ENCODE measurements around the gene PIF1.
"Not testable (repeated sequence)": the region's sequence is repeated elsewhere in the genome, so short reads cannot be mapped to it uniquely, and the experiment has no call there.

Gene PIF1

DNA sequence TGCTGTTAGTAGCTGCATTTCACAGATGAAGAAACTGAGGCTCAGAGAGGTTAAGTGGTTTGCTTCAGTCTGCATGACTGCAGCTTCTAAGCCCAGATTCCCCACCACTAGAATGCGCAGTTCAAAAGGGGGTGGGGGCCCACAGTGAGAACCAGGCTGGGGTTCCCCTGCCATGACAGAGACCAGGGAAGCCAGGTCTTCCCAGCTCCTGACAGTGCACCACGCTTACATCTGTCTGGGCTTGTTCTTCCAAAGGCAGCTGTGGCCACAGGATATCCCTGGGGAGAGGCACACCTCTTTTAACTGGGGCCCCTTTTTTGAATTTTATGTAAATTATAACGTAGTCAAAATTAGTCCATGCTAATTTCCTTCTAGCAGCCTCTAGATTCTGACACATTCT lies 21.6 kb upstream of the PIF1 start:
- DNase-seq = peak; percentile 91

DNA sequence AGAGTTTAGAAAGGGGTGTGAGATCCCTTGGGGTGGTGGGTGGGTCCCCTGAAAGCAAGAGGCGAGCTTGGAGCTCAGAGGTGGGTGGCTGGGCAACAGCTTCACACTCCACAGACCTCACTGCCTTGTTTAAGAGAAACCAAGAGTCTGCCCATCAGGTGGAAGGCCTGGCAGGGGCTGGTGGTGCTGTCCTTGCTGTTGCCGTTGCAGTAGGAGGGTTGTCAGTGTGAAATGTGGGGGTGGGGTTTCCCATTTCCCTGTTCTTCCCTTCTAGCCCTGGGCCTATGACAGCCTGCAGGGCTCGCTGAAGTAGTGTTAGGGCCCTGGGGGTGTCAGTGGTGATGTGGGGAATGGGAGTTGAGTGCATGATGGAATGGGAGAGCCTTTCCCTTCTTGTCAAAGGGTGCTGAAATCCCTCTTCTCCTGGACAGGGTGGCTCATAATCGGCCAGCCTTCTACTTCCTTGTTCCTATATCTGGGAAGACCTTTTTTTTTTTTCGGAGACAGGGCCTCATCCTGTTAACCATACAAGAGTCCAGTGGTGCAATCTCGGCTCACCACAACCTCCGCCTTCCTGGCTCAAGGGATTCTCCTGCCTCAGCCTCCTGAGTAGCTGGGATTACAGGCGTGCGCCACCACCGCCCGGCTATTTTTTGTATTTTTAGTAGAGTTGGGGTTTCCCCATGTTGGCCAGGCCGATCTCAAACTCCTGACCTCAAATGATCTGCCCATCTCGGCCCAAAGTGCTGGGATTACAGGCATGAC lies 20.6 kb upstream of the PIF1 start:
- DNase-seq = no peak

DNA sequence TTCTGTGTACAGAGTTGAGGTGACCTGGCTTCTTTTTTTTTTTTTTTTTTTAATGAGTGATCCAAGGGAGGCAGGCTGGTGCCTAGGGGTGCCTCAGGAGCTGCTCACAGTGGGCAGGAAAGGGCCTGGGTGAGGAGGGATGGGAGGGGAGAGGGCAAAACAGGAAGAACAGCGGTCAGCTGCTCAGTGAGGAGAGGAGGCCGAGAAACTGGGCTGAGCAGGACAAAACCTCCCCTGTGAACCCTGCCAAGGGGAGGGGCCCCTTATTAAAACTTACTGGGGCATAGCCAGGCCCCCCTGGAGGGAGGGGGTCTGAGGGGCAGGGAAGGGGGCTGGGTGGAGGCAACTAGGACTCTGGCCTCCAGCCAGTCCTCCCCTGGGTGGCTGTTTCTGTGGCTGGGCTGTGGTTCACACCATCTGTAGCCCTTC lies 19.8 kb upstream of the PIF1 start:
- no peak for DNase-seq

DNA sequence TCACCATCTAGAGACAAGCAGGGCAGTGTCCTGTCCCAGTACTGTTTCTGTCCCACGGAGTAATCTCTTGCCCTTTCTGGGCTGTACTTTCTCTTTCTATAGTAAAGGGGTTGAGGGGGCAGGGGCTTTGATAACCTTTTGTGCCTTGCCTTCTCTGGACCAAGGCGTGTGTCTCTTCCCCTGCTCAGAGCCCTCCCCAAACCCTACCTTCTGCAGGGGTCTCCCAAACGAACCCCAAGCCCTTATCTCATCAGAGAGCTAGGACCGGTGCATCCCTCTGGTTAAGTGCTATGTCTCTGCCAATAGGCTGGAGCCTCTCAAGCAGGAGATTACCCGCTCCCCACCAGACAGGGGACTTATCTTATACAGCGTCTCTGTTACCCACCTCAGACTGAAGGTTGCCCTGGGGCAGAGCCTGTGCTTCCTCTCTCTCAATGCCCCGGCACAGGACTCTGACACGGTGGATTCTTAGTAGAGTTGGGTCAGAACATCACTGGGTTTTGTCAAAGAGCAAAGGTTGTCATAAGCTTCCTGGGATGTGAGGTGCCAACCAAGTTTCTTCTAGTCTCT lies 19.2 kb upstream of the PIF1 start:
- DNase-seq = no peak

DNA sequence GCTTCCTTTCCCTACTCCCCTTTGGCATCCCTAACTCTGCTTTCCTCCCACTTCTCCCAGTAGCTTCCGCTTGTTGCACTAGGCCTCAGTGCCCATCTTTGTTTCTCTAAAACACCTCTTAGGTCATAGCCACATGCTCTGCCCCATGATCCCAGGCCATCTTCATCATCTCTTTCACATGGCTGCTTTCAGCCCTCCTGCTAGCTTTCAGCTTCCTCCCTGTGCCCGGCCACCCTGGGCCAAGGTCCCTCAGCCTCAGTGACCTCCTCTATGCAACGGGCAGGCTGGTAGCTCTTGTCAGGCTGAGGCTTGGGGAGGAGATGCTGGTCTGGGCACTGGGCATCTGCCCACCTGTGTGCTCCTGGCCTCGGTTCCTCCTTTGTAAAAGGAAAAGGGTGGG lies 18.5 kb upstream of the PIF1 start:
- no peak for DNase-seq

DNA sequence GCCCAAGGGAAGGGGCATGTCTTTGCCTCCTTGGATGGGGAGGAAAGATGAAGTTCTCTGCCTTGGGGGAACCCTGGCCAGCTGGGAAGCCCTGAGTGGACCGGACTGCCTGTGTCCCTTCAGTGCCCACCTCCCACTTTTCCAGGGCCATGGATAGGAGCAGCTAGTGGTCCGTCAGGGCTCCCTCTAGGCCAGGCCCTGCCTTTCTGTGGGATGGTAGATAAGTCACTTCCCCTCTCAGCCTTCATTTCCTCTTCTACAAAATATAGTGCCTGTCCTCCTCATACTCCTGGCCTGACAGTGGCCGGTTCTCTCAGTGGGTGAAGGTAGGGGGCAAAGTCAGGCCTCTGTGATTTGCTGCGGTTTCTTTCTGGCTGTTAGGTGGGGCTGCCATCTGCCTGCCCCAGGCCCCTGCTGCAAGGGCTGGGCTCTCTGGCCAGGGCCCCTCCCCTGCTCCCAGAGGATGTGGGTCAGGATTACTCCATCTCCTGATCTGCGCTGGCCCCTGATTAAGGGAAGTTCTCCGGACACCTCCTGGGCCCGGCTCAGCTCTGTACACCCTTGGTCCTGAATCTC lies 17.6 kb upstream of the PIF1 start:
- DNase-seq = no peak

DNA sequence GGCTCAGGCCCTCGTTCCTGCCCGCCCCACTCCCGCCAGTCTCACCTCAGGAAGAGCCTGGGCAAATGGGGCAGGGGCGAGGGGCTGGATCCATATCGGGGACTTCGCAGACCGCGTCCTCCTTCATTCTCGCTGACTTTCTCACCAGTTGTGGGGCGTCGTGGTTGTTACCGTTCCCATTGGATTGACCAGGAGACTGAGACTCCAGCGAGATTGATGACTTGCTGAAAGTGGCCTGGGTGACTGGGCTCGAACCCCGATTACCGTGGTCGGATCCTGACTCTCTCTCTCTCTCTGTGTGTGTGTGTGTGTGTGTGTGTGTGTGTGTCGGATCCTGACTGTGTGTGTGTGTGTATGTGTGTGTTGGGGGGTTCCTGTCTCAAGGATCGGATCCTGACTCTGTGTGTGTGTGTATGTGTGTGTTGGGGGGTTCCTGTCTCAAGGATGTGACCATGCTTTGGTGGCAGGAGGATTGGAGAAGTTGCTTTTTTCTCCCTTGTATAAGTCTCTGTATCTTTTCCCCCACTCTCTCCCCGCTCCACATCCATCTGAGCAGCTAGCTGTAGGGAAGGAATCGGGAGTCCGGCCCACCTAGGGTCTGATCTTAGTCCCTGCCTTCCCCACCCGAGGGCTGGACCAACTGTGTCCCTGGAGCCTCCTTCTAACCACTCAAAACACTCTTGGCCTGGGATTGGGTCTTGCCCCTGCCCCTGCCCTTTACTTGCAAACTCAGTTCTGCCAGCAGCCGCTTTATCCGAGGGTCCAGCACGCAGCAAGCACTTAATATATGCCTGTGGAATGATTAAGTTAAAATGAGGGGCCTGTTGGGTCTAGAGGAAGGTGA lies 16.9 kb upstream of the PIF1 start:
- no peak for DNase-seq

DNA sequence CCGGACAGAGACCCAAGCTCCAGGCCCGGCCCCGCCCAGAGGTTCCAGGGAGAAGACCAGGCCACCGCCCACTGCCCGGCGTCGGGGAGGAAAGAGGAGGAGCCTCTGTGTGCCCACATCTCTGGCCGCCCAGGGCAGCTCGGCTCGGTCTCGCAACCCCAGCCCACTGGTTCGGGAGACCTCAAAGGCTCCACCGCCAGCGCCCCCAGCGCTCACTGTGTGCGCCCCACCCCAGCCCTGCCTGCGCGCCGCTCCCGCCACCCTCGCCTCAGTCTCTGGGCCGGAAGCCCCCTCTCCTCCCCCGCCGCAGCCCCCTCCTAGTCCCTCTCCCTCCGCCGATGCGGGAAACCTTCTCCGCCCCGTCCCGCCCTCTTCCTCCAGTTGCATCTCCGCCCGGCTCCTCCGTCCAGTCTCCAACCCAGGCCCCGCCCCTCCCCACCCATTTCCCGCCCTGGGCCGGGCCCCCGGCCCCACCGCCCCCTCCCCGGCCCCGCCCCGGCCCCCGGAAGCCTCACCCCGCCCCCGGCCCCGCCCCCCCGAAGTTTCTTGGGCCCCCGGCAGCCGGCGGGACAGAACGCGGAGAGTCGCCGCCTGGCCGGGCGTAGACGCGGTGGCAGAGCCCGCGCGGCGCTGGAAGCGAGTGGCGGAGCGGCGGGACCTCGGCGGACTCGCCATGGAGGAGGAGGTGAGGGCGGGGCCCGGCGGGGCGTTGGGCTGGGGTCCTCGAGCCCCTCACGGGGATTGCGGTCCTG lies 16.1 kb upstream of the PIF1 start, which contains the start of gene PLEKHO2:
TSS of gene PLEKHO2 (plus strand) at position 572 of the 752 bp plus-strand sequence. CDS start at position 674, 102 bp downstream.
- peak; percentile 92 for DNase-seq

DNA sequence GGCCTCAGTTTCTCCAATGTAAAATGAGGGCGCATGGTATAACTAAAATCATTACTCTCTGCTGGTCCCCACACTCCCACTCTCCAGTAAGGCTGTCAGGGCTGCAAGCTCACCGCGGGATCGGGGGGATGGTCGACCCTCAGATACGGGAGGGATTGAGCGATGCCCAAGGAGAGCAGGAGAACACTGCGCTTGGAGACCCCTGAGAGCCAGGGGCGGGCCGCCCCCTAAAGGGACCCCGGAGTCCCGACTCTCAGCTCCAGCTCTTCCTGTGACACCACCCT lies 15.6 kb upstream of the PIF1 start:
- DNase-seq = no peak

DNA sequence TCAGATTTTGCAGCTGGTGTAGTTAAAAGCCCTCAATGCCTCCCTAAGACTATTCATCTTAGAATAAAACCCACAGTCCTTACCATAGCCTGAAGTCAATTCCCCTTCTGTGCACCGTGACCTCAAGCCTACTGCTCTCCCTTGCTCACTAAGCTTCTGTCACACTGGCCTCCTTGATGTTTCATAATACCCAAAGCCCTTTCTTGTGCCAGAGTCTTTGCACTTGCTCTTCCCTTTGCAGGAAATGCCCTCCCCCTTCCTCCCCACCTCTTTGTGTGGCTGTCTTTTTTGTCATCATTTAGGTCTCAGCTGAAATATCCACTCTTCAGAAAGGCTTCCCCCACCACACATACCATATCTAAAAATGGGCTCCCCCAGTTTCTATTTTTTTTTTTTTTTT lies 12.1 kb upstream of the PIF1 start:
- no peak for DNase-seq

DNA sequence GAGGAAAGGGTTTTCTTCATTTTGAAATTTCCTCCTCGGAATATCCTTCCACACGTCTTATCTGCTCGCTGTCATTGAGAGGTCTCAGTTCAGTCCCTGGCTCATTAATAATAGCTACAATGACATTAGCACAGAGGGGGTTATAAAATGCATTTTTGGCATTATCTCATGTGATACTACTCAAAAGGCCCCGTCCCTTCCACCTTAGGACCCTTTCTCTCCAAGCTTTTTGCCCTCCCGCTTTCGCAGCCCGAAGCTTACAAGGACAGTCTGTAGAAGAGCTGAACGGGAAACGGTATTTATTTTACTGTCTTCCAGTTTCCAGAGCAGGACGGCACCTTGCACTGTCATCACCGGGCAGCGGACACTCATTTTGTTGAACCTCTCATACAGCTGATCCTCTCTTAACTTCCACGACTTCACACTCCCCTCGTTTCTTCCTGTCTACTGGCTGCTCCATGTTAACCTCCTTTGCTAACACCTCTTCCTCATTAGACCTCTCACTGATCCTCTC lies 10.6 kb upstream of the PIF1 start:
- no peak for DNase-seq

DNA sequence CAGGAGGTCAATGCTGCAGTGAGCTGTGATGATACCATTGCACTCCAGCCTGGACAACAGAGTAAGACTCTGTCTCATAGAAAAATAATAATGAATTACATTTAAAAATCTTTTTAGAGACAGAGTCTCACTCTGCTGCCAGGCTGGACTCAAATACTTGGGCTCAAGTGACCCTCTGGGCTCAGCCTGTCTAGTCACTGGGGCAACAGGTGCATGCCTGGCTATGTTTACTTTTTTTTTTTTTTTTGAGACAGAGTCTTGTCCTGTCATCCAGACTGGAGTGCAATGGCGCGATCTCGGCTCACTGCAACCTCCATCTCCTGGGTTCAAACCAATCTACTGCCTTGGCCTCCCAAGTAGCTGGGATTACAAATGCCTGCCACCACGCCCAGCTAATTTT lies 8.2 kb upstream of the PIF1 start:
- DNase-seq = no peak

DNA sequence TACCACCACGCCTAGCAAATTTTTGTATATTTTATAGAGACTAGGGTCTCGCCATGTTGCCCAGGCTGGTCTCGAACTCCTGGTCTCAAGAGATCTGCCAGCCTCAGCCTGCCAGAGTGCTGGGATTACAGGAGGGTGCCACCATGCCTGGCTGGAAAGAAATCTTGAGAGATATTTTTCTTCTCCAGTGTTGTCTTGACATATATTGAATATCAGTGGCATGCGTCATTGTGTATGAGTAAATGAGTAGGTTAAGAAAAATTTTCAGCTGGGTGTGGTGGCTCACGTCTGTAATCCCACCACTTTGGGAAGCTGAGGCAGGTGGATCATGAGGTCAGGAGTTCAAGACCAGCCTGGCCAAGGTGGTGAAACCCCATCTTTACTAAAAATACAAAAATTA lies 3.5 kb upstream of the PIF1 start:
- no peak for DNase-seq

DNA sequence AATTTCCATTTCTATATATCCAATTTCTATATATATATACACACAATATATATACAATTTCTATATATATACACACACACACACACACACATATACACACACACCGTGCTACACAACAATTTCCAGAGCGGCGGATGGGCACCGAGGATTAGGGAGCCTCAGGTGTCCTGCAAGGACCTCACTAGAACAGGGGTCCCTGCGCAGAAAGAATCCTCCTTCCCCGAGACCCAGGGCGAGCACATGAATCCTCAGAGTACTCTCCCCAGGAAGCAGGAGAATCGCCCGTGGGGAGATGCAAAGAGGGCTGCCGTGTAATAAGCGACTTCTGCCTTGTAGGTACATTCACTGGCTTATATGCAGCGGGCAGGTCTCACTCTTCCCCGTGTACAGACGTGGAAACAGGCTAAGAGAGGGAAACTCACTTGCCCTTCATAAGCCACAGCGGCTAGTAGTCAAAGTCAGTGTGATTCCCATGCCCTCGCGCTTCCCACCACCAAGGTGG lies 467 bp downstream of the PIF1 start:
- peak; percentile 54 for DNase-seq

DNA sequence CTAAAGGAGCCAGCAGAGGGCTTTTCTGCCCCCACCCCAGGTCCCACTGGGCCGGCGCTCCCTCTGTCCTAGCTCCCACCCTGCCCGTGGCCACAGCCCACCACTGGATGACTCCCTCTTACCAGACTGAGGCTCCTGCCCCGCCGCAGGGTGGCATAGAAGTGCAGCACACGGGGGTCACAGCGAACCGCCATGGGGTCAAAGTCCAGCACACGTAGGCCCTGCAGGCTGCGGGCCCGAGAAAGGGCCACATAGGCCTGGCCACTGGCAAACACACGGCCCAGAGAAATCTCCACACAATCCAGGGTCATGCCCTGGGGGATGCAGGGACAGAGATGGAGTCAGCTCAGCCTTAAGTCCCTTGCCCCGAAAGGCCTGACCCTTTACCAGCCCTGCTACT lies 9.0 kb downstream of the PIF1 start:
- DNase-seq = no peak

DNA sequence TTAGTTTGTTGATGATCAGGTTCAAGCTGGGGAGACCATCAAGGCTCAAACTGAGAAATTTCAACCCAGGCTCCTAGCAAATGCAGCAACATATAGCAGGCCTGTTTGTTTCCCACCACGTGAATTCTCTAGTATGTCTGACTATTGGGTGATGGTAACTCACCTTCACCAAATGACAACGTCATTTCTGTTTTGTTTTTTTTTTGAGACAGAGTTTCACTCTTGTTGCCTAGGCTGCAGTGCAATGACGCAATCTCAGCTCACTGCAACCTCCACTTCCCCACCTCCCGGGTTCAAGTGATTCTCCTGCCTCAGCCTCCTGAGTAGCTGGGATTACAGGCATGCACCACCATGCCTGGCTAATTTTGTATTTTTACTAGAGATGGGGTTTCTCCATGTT lies 10.5 kb downstream of the PIF1 start:
- not testable (repeated sequence) for DNase-seq

DNA sequence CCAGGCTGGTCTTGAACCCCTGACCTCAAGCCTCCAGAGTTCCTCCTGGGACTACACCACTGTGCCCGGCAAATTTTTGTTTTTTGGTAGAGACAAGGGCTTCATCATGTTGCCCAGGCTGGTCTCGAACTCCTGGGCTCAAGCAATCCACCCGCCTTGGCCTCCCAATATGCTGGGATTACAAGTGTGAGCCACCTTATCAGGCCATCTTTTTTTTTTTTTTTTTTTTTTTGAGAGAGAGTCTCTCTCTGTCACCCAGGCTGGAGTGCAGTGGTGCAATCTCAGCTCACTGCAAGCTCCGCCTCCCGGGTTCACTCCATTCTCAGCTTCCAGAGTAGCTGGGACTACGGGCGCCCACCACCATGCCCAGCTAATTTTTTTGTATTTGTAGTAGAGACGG lies 11.2 kb downstream of the PIF1 start:
- DNase-seq = not testable (repeated sequence)

DNA sequence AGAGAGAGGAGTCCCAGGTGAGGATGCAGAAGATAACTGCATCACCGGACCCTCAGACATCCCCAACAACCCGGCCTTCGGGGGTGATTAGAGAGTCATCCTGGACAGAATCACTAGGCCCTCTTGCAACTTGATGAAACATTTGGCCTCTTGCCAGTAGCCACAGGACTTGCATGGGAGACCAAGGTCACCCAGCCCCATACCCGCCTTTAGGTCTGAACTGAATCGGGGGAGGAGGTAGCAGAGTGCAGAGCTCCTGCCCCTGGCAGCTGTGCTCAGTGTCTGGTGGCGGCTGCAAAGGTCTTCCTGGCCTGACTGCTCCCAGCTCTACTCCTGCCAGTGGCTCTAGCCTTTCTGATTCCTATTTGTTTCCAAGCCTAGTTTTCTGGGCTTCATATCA lies 12.4 kb downstream of the PIF1 start:
- no peak for DNase-seq

DNA sequence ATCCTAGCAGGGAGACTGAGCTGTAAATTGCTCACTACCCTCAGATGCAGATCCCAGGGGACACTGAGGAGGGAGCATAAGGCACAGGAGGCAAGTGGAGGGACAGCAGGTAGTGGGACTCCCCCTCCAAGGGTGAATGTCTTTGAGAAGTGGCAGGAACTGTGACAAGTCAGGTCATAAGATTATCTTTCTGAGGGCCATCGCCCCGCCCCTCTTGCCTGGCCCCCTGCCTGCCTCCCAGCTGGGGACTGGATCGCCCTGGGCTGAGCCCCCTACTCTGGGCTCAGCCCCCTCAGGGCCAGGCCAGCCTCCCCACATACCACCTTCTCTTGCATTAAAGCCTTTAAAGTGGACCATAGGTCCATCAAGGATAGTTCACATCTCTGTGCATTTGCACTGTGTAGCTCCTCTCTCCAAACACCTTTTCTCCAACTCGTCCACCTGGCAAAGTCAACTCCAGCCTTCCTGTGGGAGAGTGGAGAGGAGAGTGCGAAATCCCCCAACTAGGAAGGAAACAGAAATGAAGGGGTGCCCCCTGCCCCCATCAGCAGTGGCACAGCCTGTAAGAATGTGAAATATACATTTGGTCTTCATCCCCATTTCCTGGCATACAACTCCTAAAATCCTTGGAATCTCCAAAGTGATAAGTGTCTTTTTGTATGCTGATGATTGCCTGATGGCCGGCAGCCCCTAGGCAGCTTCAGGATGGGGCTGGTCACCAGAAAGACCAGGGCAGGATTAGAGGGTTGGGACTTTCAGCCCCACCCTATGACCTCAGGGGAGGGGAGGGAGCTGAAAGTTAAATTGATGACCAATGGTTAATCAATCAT lies 14.7 kb downstream of the PIF1 start:
- no peak for DNase-seq

DNA sequence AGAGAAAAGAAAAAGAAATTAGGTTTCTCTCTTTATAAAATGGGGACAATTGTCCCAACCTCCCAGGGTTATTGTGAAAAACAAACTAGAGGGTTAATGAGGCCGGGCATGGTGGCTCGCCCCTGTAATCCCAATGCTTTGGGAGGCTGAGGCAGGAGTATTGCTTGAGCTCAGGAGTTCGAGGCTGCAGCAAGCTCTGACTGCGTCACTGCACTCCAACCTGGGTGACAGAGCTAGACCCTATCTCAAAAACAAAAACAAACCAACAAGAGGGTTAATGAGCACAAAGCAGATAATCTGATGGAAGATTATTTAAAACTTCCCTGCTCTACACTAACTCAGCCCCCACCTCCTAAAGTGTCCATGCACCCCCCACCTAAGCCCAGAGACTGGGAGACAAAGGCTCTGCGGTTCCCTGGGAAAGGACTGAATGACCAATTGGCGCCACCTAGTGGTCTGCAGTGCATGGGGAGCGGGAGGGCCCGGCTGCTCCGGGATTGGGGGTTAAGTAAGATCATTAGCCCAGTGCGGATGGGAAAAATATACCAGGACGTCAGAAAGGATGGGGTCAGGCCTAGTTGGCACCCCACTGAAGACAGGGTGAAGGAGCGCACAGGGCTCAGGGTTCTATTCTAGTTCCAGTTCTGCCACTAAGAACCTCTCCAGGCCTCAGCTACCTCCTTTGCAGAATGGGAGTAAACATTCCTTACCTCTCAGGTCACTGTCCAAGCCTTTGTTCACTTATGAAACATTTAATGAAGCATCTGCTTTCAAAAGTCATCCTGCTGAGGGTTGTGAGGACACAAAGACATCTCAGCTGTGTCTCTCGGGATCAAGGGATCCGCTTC lies 15.6 kb downstream of the PIF1 start:
- peak; percentile 29 for DNase-seq

Data from NCI-H526 treated with DMSO at 0.1 percent for 48 hours (cell line).